ENCODE data around the gene POMT2. TPM values are rescaled to one million over a fixed set of nuclear protein-coding genes. Genes with fewer than 3 reads are reported as not detected.

The POMT2 gene
- total and polyA plus RNA-seq, 2 donors (not counting 3 experiments of a cell fraction or from before 2014, with no cell fraction given), result 19.5 to 48.2 TPM

DNA sequence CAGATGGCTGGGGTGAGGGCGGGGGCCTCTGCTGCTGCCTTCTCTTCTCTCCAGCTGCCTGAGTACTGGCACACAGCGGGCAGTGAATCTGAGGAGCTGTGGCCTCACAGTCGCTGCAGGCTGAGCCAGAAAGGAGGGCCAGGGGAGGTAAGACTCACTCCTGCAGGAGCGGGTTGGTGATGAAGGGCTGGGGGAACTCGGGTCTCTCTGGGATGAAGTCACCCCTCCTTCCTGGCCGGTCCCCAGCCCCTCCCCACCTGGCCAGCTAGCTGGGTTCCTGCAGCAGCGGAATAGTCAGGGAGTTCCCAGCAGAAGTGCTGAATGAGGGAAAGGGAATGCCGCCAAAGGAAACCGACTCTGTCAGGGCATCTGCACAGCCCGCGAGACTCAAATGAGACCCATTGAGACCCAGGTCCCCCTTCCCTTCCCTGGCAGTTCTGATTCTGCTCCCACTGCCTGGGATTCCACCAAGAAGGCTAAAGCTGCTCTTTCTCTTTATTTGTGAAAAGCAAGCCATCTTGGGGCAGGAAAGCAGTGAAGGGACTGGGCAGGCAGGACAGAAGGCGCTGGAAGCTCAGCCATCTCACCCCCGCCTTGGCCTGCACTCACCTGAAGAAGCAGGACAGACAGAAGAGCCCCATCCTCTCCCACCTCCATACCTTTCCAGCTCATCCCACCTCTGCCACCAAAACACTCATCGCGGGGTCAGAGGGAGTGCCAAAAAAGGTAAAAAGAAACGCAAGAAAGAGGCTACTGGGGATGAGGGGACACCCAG, 54.9 kb downstream of the POMT2 start:
- Histone ChIP-seq H3K79me2 (ENCODE audit: control insufficient read depth, insufficient read depth, low read length) (no peaks in the 10 kb centered on the region), H3K36me3 (ENCODE audit: control insufficient read depth in 2 of 2, extremely low read depth in 1 of 2, insufficient read depth in 2 of 2, low read length in 2 of 2) (no peaks in the 10 kb centered on the region), H4K20me1 (replicated peaks; ENCODE audit: control insufficient read depth, extremely low read depth, insufficient read depth, low read length) (no peaks in the 10 kb centered on the region), H3K4me1 (ENCODE audit: control insufficient read depth, extremely low read depth, insufficient read depth, low read length) (no peaks in the 10 kb centered on the region), H3K9me3 (replicated peaks; ENCODE audit: control insufficient read depth, insufficient read depth, low read length) (no peaks in the 10 kb centered on the region), H3K27me3 (ENCODE audit: control insufficient read depth in 2 of 2, insufficient read depth in 2 of 2, low read length in 2 of 2) (peaks cover 18 to 22% of the 10 kb centered on the region in 2 experiments), H3K9me1 (replicated peaks; ENCODE audit: control insufficient read depth, extremely low read depth, insufficient read depth, low read length) (no peaks in the 10 kb centered on the region), H2AFZ (ENCODE audit: low read depth, low read length) (no peak overlapping the region), H3K9ac (replicated peaks; ENCODE audit: extremely low read depth, insufficient read depth, low read length) (no peak overlapping the region), H3K4me2 (ENCODE audit: insufficient read depth, low read length) (no peak overlapping the region), H3K27ac (ENCODE audit: insufficient read depth, low read depth, low read length) (no peak overlapping the region), H3K4me3 (replicated peaks in 1 of 3; ENCODE audit: insufficient read depth in 1 of 3, low read depth in 1 of 3, low read length in 3 of 3) (no peak overlapping the region)
- dilution Hi-C loops (cut with MboI; ENCODE audit: extremely low pct_ligation_motif_present, low sequenced_read_pairs) (no loop called here), intact Hi-C loops (cut with micrococcal nuclease) (no loop called here)
- POLR2A ChIA-PET, result no interaction called here
- BruUV-seq (replicated peaks), result no TSS peak
- TF ChIP-seq POLR2AphosphoS5 (IDR thresholded peaks at IDR 0.05; ENCODE audit: insufficient read depth, low read depth, low read length), result no peak
- TF ChIP-seq MYC (IDR thresholded peaks at IDR 0.05; ENCODE audit: low read depth, low read length), result no peak
- DNase-seq (ENCODE audit: low read depth, low spot score), result no peak
- no peak for FAIRE-seq
- CTCF ChIA-PET, result interaction anchor here (2.4 kb wide), 1 partner anchor 50 kb away, joined by 7 read pairs; no protein-coding TSS in a partner anchor

DNA sequence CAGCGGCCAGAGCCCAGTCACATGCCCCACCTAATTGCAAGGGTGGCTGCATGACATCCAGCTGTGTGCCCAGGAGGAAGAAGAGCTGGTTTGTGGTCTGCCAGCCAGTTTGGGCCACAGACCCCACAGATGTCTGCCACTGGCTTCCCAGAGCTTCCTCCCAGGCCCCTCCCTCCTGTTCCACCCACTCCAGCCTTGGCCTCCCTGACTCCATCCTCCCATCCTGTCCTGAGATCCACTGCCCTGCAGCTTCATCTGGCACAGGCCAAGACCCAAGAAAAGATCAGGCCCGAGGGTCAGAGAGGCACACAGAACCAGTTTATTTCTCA, 55.5 kb downstream of the POMT2 start:
- H3K79me2 ChIP-seq (ENCODE audit: control insufficient read depth, insufficient read depth, low read length), result no peaks in the 10 kb centered on the region
- no peak overlapping the region for H3K4me2 ChIP-seq (ENCODE audit: insufficient read depth, low read length)
- FAIRE-seq, result no peak
- H3K9me3 ChIP-seq (replicated peaks; ENCODE audit: control insufficient read depth, insufficient read depth, low read length), result no peaks in the 10 kb centered on the region
- no peak for DNase-seq (ENCODE audit: low read depth, low spot score)
- H3K9me1 ChIP-seq (replicated peaks; ENCODE audit: control insufficient read depth, extremely low read depth, insufficient read depth, low read length), result no peaks in the 10 kb centered on the region
- H4K20me1 ChIP-seq (replicated peaks; ENCODE audit: control insufficient read depth, extremely low read depth, insufficient read depth, low read length), result no peaks in the 10 kb centered on the region
- H3K27ac ChIP-seq (ENCODE audit: insufficient read depth, low read depth, low read length), result no peak overlapping the region
- no peak overlapping the region for H2AFZ ChIP-seq (ENCODE audit: low read depth, low read length)
- no peak overlapping the region for H3K9ac ChIP-seq (replicated peaks; ENCODE audit: extremely low read depth, insufficient read depth, low read length)
- peaks cover 12 to 19% of the 10 kb centered on the region in 2 experiments for H3K27me3 ChIP-seq (ENCODE audit: control insufficient read depth in 2 of 2, insufficient read depth in 2 of 2, low read length in 2 of 2)
- no peaks in the 10 kb centered on the region for H3K36me3 ChIP-seq (ENCODE audit: control insufficient read depth in 2 of 2, extremely low read depth in 1 of 2, insufficient read depth in 2 of 2, low read length in 2 of 2)
- TF ChIP-seq JUN (IDR thresholded peaks at IDR 0.05; ENCODE audit: borderline replicate concordance, insufficient read depth, insufficient read length, low read depth) (no peak), EZH2 (IDR thresholded peaks at IDR 0.05; ENCODE audit: borderline replicate concordance, low read depth, low read length, severe bottlenecking) (no peak), FOS (IDR thresholded peaks at IDR 0.05; ENCODE audit: borderline replicate concordance, insufficient read depth, low read length) (no peak), POLR2AphosphoS5 (IDR thresholded peaks at IDR 0.05; ENCODE audit: insufficient read depth, low read depth, low read length) (no peak), POLR2A (IDR thresholded peaks at IDR 0.05; ENCODE audit: low read depth, low read length) (no peak), GATA2 (IDR thresholded peaks at IDR 0.05; ENCODE audit: insufficient read depth, insufficient read length, low read depth, low read length) (no peak)
- TF ChIP-seq, protein P1, sequence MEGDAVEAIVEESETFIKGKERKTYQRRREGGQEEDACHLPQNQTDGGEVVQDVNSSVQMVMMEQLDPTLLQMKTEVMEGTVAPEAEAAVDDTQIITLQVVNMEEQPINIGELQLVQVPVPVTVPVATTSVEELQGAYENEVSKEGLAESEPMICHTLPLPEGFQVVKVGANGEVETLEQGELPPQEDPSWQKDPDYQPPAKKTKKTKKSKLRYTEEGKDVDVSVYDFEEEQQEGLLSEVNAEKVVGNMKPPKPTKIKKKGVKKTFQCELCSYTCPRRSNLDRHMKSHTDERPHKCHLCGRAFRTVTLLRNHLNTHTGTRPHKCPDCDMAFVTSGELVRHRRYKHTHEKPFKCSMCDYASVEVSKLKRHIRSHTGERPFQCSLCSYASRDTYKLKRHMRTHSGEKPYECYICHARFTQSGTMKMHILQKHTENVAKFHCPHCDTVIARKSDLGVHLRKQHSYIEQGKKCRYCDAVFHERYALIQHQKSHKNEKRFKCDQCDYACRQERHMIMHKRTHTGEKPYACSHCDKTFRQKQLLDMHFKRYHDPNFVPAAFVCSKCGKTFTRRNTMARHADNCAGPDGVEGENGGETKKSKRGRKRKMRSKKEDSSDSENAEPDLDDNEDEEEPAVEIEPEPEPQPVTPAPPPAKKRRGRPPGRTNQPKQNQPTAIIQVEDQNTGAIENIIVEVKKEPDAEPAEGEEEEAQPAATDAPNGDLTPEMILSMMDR (IDR thresholded peaks at IDR 0.05; ENCODE audit: extremely low read depth in 1 of 2, insufficient read depth in 1 of 2, low read depth in 1 of 2, low read length in 2 of 2), result no peak
- TF ChIP-seq, protein P2, sequence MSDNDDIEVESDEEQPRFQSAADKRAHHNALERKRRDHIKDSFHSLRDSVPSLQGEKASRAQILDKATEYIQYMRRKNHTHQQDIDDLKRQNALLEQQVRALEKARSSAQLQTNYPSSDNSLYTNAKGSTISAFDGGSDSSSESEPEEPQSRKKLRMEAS (IDR thresholded peaks at IDR 0.05; ENCODE audit: insufficient read depth, insufficient read length), result no peak
- no TSS peak for BruUV-seq (replicated peaks)
- ChIA-PET CTCF (interaction anchor here (2.4 kb wide), 1 partner anchor 51 kb away, joined by 7 read pairs; no protein-coding TSS in a partner anchor), POLR2A (no interaction called here)
- dilution Hi-C loops (cut with MboI; ENCODE audit: extremely low pct_ligation_motif_present, low sequenced_read_pairs) (no loop called here), intact Hi-C loops (cut with micrococcal nuclease) (no loop called here)
- H3K4me3 ChIP-seq (replicated peaks in 1 of 3; ENCODE audit: insufficient read depth in 1 of 3, low read depth in 1 of 3, low read length in 3 of 3), result no peak overlapping the region
- no peaks in the 10 kb centered on the region for H3K4me1 ChIP-seq (ENCODE audit: control insufficient read depth, extremely low read depth, insufficient read depth, low read length)
